Esophagus squamous epithelium (tissue), 4 donors: ENCODE results near the gene PPP1R18.

Experiments
- POLR2A ChIP-seq, 4 donors: fragments of 450-650 bp; IDR thresholded peaks; one replicate each; pipeline ENCODE4 v1.6.1; 2017; ENCODE audit warnings: antibody characterized with exemption in 4 of 4, mild to moderate bottlenecking in 4 of 4, moderate library complexity in 3 of 4
- TF ChIP-seq, protein P1 (sequence below), 6 experiments: fragments of 450-650 bp in 4 of 6; fragments of 200-600 bp in 2 of 6; sonication (generic) in 2 of 6; IDR thresholded peaks; one replicate each; pipeline ENCODE4 v1.5.1; 2016 to 2019; ENCODE audit warnings: antibody characterized with exemption in 6 of 6, mild to moderate bottlenecking in 4 of 6, moderate library complexity in 4 of 6

DNA sequence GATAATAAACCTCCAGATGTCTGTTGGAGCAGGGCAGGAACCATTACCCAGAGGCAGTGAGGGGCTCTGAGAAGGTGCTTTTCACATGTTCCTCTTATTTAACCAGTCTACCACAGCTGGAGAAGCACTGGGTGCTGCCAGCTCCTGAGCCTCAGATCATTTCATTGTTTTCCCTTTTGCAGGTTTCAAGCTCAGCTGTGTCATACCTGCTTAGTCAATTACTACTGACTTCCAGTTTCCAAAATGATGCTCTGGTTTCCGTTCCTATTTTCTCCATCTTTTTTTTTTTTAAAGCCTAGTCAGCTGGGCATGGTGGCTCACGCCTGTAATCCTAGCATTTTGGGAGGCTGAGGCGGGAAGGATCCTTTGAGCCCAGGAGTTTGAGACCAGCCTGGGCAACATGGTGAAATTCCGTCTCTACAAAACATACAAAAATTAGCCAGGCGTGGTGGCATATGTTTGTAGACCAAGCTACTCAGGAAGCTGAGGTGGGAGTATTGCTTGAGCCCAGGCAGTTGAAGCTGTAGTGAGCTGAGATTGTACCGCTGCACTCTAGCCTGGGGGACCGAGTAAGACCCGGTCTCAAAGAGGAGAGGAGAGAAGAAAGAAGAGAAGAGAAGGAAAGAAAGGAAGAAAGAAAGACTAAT, 49.3 kb upstream of the PPP1R18 start:
- TF ChIP-seq, protein P1, sequence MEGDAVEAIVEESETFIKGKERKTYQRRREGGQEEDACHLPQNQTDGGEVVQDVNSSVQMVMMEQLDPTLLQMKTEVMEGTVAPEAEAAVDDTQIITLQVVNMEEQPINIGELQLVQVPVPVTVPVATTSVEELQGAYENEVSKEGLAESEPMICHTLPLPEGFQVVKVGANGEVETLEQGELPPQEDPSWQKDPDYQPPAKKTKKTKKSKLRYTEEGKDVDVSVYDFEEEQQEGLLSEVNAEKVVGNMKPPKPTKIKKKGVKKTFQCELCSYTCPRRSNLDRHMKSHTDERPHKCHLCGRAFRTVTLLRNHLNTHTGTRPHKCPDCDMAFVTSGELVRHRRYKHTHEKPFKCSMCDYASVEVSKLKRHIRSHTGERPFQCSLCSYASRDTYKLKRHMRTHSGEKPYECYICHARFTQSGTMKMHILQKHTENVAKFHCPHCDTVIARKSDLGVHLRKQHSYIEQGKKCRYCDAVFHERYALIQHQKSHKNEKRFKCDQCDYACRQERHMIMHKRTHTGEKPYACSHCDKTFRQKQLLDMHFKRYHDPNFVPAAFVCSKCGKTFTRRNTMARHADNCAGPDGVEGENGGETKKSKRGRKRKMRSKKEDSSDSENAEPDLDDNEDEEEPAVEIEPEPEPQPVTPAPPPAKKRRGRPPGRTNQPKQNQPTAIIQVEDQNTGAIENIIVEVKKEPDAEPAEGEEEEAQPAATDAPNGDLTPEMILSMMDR (IDR thresholded peaks at IDR 0.05), result no peak
- no peak for TF ChIP-seq POLR2A (IDR thresholded peaks at IDR 0.05)
